ENCODE measurements around the gene MTG2.
A peak's percentile ranks its signal among the peaks of the same experiment; 100 is the strongest.

The MTG2 gene

GRCh38 chr20:62136283-62137091 is 46.3 kb upstream of the MTG2 start:
- DNase-seq (ENCODE audit: low read depth), result no peak
- no peak overlapping the region for H3K4me3 ChIP-seq (ENCODE audit: control insufficient read depth, low read depth, low read length)
- peak; percentile 86 for TF ChIP-seq CTCF (IDR thresholded peaks at IDR 0.05; ENCODE audit: control insufficient read depth, insufficient read depth, low read depth, low read length, missing control alignments)

GRCh38 chr20:62137092-62137384 is 45.8 kb upstream of the MTG2 start:
- DNase-seq (ENCODE audit: low read depth), result no peak
- H3K4me3 ChIP-seq (ENCODE audit: control insufficient read depth, low read depth, low read length), result no peak overlapping the region
- no peak for TF ChIP-seq CTCF (IDR thresholded peaks at IDR 0.05; ENCODE audit: control insufficient read depth, insufficient read depth, low read depth, low read length, missing control alignments)

- DNase-seq (ENCODE audit: low read depth), result no peak
- TF ChIP-seq CTCF (IDR thresholded peaks at IDR 0.05; ENCODE audit: control insufficient read depth, insufficient read depth, low read depth, low read length, missing control alignments), result no peak
Observed at GRCh38 chr20:62137478-62138203, 45.2 kb upstream of the MTG2 start.

GRCh38 chr20:62138204-62138543 is 44.7 kb upstream of the MTG2 start:
- no peak for DNase-seq (ENCODE audit: low read depth)
- H3K4me3 ChIP-seq (ENCODE audit: control insufficient read depth, low read depth, low read length), result no peak overlapping the region
- TF ChIP-seq CTCF (IDR thresholded peaks at IDR 0.05; ENCODE audit: control insufficient read depth, insufficient read depth, low read depth, low read length, missing control alignments), result no peak

More at GRCh38 chr20:62137478-62138203, 45.2 kb upstream of the MTG2 start:
- H3K4me3 ChIP-seq (ENCODE audit: control insufficient read depth, low read depth, low read length), result no peak overlapping the region

- H3K4me3 ChIP-seq (ENCODE audit: control insufficient read depth, low read depth, low read length), result no peak overlapping the region
- no peak for DNase-seq (ENCODE audit: low read depth)
- no peak for TF ChIP-seq CTCF (IDR thresholded peaks at IDR 0.05; ENCODE audit: control insufficient read depth, insufficient read depth, low read depth, low read length, missing control alignments)
Observed at GRCh38 chr20:62138912-62139311, 43.9 kb upstream of the MTG2 start.

GRCh38 chr20:62139636-62140035 is 43.2 kb upstream of the MTG2 start:
- H3K4me3 ChIP-seq (ENCODE audit: control insufficient read depth, low read depth, low read length), result no peak overlapping the region
- no peak for DNase-seq (ENCODE audit: low read depth)
- TF ChIP-seq CTCF (IDR thresholded peaks at IDR 0.05; ENCODE audit: control insufficient read depth, insufficient read depth, low read depth, low read length, missing control alignments), result no peak

Data from AG09309 (cell line).